CD4-positive, alpha-beta T cell (primary cell): Measurements from ENCODE around the gene NR1D1. TPM values are rescaled to one million over a fixed set of nuclear protein-coding genes. Genes with fewer than 3 reads are reported as not detected.
"Not testable (repeated sequence)": the region's sequence is repeated elsewhere in the genome, so short reads cannot be mapped to it uniquely, and the experiment has no call there.

Experiments
- ATAC-seq: fragments of 200-7000 bp; cut with Tn5 transposase; one replicate; pipeline ENCODE4 v1.10.0; 2022; ENCODE audit warnings: mild to moderate bottlenecking; ENCODE audit not compliant: poor library complexity
- CTCF ChIA-PET: fragments of 350-600 bp; sonication (Branson Sonifier 250); formaldehyde crosslinking; loops from one replicate; lab custom pipeline; 2021; ENCODE audit warnings: antibody characterized with exemption, inconsistent platforms; lab: Charles Lee
- POLR2A ChIA-PET: fragments of 350-600 bp; sonication (Branson Sonifier 250); formaldehyde crosslinking; loops from one replicate; lab custom pipeline; 2021; ENCODE audit warnings: antibody characterized with exemption, inconsistent platforms; lab: Charles Lee
- DNase-seq, 14 experiments: peaks; one replicate each; pipeline ENCODE4 v3.0.0-alpha.2; 2013 to 2020; ENCODE audit warnings: mixed read lengths in 2 of 14
- H3K27ac ChIP-seq, 2 donors: one replicate each; pipeline versions ENCODE4 v1.5.1 to v1.7.0; 2013; ENCODE audit warnings: low read length in 2 of 2, low read depth in 1 of 2, mild to moderate bottlenecking in 1 of 2
- H3K27me3 ChIP-seq, 2 experiments: 1 replicate in 1 of 2; 2 replicates in 1 of 2; pipeline versions ENCODE4 v1.6.1 to v1.7.0; 2013; ENCODE audit warnings: low read length in 2 of 2, control low read depth in 1 of 2, mild to moderate bottlenecking in 1 of 2, moderate library complexity in 1 of 2; ENCODE audit not compliant: insufficient read depth in 2 of 2, control insufficient read depth in 1 of 2
- H3K36me3 ChIP-seq: one replicate; pipeline ENCODE4 v1.6.1; 2013; ENCODE audit warnings: low read length, control low read depth; ENCODE audit not compliant: insufficient read depth
- H3K4me1 ChIP-seq: one replicate; pipeline ENCODE4 v1.6.1; 2013; ENCODE audit warnings: low read length, control low read depth; ENCODE audit not compliant: insufficient read depth
- H3K4me3 ChIP-seq: one replicate; pipeline ENCODE4 v1.5.1; 2013; ENCODE audit warnings: mild to moderate bottlenecking, low read length, moderate library complexity
- H3K9me3 ChIP-seq, 2 experiments: 1 replicate in 1 of 2; 2 replicates in 1 of 2; pipeline versions ENCODE4 v1.6.1 to v1.7.0; 2013; ENCODE audit warnings: low read length in 2 of 2, mild to moderate bottlenecking in 2 of 2, control low read depth in 1 of 2, moderate library complexity in 1 of 2; ENCODE audit not compliant: control insufficient read depth in 1 of 2, insufficient read depth in 1 of 2
- H3K27ac Mint-ChIP-seq: one replicate; pipeline ENCODE4 v1.8.0; 2020; ENCODE audit warnings: mixed read lengths
- H3K27me3 Mint-ChIP-seq: one replicate; pipeline ENCODE4 v1.8.0; 2021; ENCODE audit warnings: mixed read lengths
- H3K36me3 Mint-ChIP-seq: one replicate; pipeline ENCODE4 v1.8.0; 2021; ENCODE audit warnings: low read depth, mixed read lengths
- H3K4me1 Mint-ChIP-seq: one replicate; pipeline ENCODE4 v1.8.0; 2021; ENCODE audit warnings: low read depth, mixed read lengths
- H3K4me3 Mint-ChIP-seq: one replicate; pipeline ENCODE4 v1.8.0; 2020; ENCODE audit warnings: mild to moderate bottlenecking, mixed read lengths
- H3K9me3 Mint-ChIP-seq: one replicate; pipeline ENCODE4 v1.8.0; 2020; ENCODE audit warnings: mixed read lengths
- intact Hi-C, 2 experiments: fragments of 100-400 bp; cut with DNase I in 1 of 2; cut with micrococcal nuclease in 1 of 2; formaldehyde crosslinking; loops; one replicate each; pipeline versions ENCODE4 v1.15.1 to v1.9.0; 2023 to 2025; cut with DNase I, micrococcal nuclease
- polyA plus RNA-seq, 2 donors: library from polyadenylated mRNA; unstranded; fragments of 120-200 nt; gene quantifications; one replicate each; pipeline ENCODE4 v1.2.1, GENCODE V29; 2013
- total RNA-seq, 174 experiments: library from RNA in 2 of 174; stranded (reverse) in 2 of 174; gene quantifications; one replicate each; pipeline ENCODE4 v1.2.3 and lab custom pipeline; 2021 to 2026
- TF ChIP-seq, protein P1 (sequence below): fragments of 200-600 bp; IDR thresholded peaks from one replicate; pipeline ENCODE4 v1.8.0; 2022; ENCODE audit warnings: antibody characterized with exemption, mild to moderate bottlenecking

NR1D1 gene
- total RNA-seq (10 to 100 TPM; 29.6 to 34.1 TPM), total RNA-seq (lab: John Stamatoyannopoulos, UW) (2.5 to 64.2 (median 9.6) reads per million in 172 experiments)
- polyA plus RNA-seq (2013, experiment 1 of 2), result 17.7 TPM
- 22.9 TPM for polyA plus RNA-seq (2013, experiment 2 of 2)

- DNase-seq (no peak), ATAC-seq (no peak)
- H3K27ac ChIP-seq, result peak within 1 kb of the TSS; percentile 94 to 96
- Mint-ChIP-seq H3K4me1 (peaks cover 92% of the 10 kb centered on the region), H3K27ac (peak within 1 kb of the TSS; percentile 91), H3K36me3 (peaks cover 46% of the 10 kb centered on the region), H3K27me3 (no peaks in the 10 kb centered on the region), H3K9me3 (no peaks in the 10 kb centered on the region), H3K4me3 (peak within 1 kb of the TSS; percentile 97)
- no peaks in the 10 kb centered on the region for H3K9me3 ChIP-seq
- ChIA-PET CTCF (interaction anchor here (1.2 to 8.8 kb wide), 5 partner anchors 11 to 68 kb away, joined by 4 to 93 read pairs (median 13); no protein-coding TSS in a partner anchor), POLR2A (interaction anchor here (0.6 to 9.7 kb wide), 13 partner anchors 10 to 1588 kb away, joined by 3 to 335 read pairs (median 8); partner anchors contain the start of genes CASC3, MED24, MSL1 and PSMD3)
- peaks cover 97% of the 10 kb centered on the region for H3K4me1 ChIP-seq
- H3K27me3 ChIP-seq, result no peaks in the 10 kb centered on the region
- TF ChIP-seq, protein P1, sequence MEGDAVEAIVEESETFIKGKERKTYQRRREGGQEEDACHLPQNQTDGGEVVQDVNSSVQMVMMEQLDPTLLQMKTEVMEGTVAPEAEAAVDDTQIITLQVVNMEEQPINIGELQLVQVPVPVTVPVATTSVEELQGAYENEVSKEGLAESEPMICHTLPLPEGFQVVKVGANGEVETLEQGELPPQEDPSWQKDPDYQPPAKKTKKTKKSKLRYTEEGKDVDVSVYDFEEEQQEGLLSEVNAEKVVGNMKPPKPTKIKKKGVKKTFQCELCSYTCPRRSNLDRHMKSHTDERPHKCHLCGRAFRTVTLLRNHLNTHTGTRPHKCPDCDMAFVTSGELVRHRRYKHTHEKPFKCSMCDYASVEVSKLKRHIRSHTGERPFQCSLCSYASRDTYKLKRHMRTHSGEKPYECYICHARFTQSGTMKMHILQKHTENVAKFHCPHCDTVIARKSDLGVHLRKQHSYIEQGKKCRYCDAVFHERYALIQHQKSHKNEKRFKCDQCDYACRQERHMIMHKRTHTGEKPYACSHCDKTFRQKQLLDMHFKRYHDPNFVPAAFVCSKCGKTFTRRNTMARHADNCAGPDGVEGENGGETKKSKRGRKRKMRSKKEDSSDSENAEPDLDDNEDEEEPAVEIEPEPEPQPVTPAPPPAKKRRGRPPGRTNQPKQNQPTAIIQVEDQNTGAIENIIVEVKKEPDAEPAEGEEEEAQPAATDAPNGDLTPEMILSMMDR, result no peak
- peak within 1 kb of the TSS; percentile 85 for H3K4me3 ChIP-seq
- intact Hi-C loops, result no loop called here
- H3K36me3 ChIP-seq, result peaks cover 23% of the 10 kb centered on the region
These were observed at the start of gene NR1D1 for GRCh38 chr17:40100419-40100668. Gene NR1D1, minus strand, starts transcription at chr17:40100589. Its CDS starts 495 bp downstream, at chr17:40100094.

GRCh38 chr17:40148527-40148926 lies 48.1 kb upstream of the NR1D1 start:
- no peak overlapping the region for H3K4me3 Mint-ChIP-seq
- H3K9me3 Mint-ChIP-seq, result no peaks in the 10 kb centered on the region
- peaks cover 75% of the 10 kb centered on the region for H3K36me3 Mint-ChIP-seq
- no peaks in the 10 kb centered on the region for H3K27me3 Mint-ChIP-seq
- ATAC-seq (no peak), DNase-seq (no peak)
- H3K4me3 ChIP-seq, result no peak overlapping the region
- POLR2A ChIA-PET, result interaction anchor here (1.4 to 1.7 kb wide), 2 partner anchors 9 to 24 kb away, joined by 5 to 8 read pairs; partner anchors contain the start of gene CASC3
- H3K4me1 Mint-ChIP-seq, result peaks cover 56% of the 10 kb centered on the region
- no peak overlapping the region for H3K27ac Mint-ChIP-seq
- intact Hi-C loops, result no loop called here
- no peaks in the 10 kb centered on the region for H3K9me3 ChIP-seq
- TF ChIP-seq, protein P1, result no peak
- H3K4me1 ChIP-seq, result peaks cover 24% of the 10 kb centered on the region
- H3K27ac ChIP-seq, result no peak overlapping the region
- no peaks in the 10 kb centered on the region for H3K27me3 ChIP-seq
- H3K36me3 ChIP-seq, result peaks cover 73% of the 10 kb centered on the region
- CTCF ChIA-PET, result interaction anchor here (0.9 to 2.9 kb wide), 3 partner anchors 10 to 35 kb away, joined by 3 to 11 read pairs (median 5); no protein-coding TSS in a partner anchor

GRCh38 chr17:40145476-40145875 lies 45.1 kb upstream of the NR1D1 start:
- Histone ChIP-seq H3K27me3 (no peaks in the 10 kb centered on the region), H3K4me3 (no peak overlapping the region), H3K27ac (no peak overlapping the region), H3K9me3 (no peaks in the 10 kb centered on the region), H3K36me3 (peaks cover 74% of the 10 kb centered on the region), H3K4me1 (peaks cover 41% of the 10 kb centered on the region)
- ChIA-PET POLR2A (no interaction called here), CTCF (no interaction called here)
- no peak overlapping the region for H3K4me3 Mint-ChIP-seq
- H3K27ac Mint-ChIP-seq, result peak overlapping the region; percentile 70
- peaks cover 62% of the 10 kb centered on the region for H3K4me1 Mint-ChIP-seq
- TF ChIP-seq, protein P1, result no peak
- intact Hi-C loops, result no loop called here
- no peaks in the 10 kb centered on the region for H3K27me3 Mint-ChIP-seq
- ATAC-seq (no peak), DNase-seq (no peak)
- H3K36me3 Mint-ChIP-seq, result peaks cover 75% of the 10 kb centered on the region
- no peaks in the 10 kb centered on the region for H3K9me3 Mint-ChIP-seq

- POLR2A ChIA-PET, result interaction anchor here (1.2 kb wide), 1 partner anchor 30 kb away, joined by 7 read pairs; no protein-coding TSS in a partner anchor
- CTCF ChIA-PET, result interaction anchor here (1.3 to 2.1 kb wide), 2 partner anchors 25 to 30 kb away, joined by 5 to 6 read pairs; no protein-coding TSS in a partner anchor
- intact Hi-C loops, result loop anchor here in 1 of 2 experiments (5.0 kb wide), 1 partner anchor 34 kb away; the partner anchor contains the start of gene RAPGEFL1
- not testable (repeated sequence) for H3K27me3 ChIP-seq, H3K4me3 ChIP-seq, DNase-seq, H3K27ac Mint-ChIP-seq, ATAC-seq, H3K27me3 Mint-ChIP-seq, H3K27ac ChIP-seq, H3K9me3 ChIP-seq, H3K9me3 Mint-ChIP-seq, H3K4me3 Mint-ChIP-seq
- peaks cover 64% of the 10 kb centered on the region for H3K36me3 Mint-ChIP-seq
- Histone ChIP-seq H3K36me3 (peaks cover 52% of the 10 kb centered on the region), H3K4me1 (peaks cover 49% of the 10 kb centered on the region)
- peaks cover 59% of the 10 kb centered on the region for H3K4me1 Mint-ChIP-seq
These were observed 42.8 kb upstream of the NR1D1 start for GRCh38 chr17:40143166-40143565.
